GM06990 (cell line): ENCODE data around the gene NMT2.

Source experiments
- DNase-seq: peaks from one replicate; pipeline ENCODE4 v3.0.0-alpha.2; 2011; ENCODE audit not compliant: insufficient read length; ENCODE audit errors: extremely low read depth
- H3K27me3 ChIP-seq: replicated peaks from 2 replicates; pipeline ENCODE4 v1.6.0; 2011; ENCODE audit warnings: low read length; ENCODE audit not compliant: control insufficient read depth, insufficient read depth
- H3K36me3 ChIP-seq: 2 replicates; pipeline ENCODE4 v1.5.1; 2011; ENCODE audit warnings: low read length; ENCODE audit not compliant: control insufficient read depth, insufficient read depth
- H3K4me3 ChIP-seq: replicated peaks from 2 replicates; pipeline ENCODE4 v1.5.1; 2011; ENCODE audit warnings: low read depth, mild to moderate bottlenecking, control low read depth, low read length
- TF ChIP-seq, protein P1 (sequence below): IDR thresholded peaks from 2 replicates; pipeline ENCODE4 v1.5.1; 2011; ENCODE audit warnings: low read length, control low read depth, mild to moderate bottlenecking, inconsistent platforms; ENCODE audit not compliant: insufficient read depth, poor library complexity, severe bottlenecking

NMT2 gene

DNA sequence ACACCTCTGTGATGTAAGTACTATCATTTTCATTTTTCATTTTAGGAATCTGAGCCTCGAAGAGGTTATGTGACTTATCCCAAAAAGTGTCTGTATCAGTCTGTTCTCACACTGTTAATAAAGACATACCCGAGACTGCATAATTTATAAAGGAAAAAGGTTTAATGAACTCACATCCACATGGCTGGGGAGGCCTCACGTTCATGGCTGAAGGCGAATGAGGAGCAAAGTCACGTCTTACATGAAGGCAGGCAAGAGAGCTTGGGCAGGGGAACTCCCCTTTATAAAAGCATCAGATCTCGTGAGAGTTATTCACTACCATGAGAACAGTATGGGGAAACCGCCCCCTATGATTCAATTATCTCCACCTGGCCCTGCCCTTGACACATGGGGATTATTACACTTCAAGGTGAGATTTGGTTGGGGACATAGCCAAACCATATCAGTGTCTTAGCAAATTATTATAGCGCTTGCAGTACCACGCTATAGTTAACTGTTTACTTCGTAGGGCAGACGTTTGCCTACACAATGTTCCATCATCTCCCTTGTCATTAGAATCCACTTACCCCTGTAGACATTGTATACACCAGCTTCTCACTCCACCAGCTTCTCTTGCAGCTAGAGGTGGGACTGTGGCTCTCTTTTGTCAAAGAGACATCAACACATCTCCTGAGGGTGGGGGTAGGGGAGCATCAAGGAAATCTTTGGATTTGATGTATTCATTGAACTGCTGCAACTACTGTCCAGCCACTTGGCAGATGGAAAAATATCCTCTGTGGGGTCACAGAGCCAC, 15.4 kb upstream of the NMT2 start:
- H3K36me3 ChIP-seq = no peaks in the 10 kb centered on the region
- H3K27me3 ChIP-seq = no peaks in the 10 kb centered on the region
- H3K4me3 ChIP-seq = no peak overlapping the region
- no peak for DNase-seq
- TF ChIP-seq, protein P1, sequence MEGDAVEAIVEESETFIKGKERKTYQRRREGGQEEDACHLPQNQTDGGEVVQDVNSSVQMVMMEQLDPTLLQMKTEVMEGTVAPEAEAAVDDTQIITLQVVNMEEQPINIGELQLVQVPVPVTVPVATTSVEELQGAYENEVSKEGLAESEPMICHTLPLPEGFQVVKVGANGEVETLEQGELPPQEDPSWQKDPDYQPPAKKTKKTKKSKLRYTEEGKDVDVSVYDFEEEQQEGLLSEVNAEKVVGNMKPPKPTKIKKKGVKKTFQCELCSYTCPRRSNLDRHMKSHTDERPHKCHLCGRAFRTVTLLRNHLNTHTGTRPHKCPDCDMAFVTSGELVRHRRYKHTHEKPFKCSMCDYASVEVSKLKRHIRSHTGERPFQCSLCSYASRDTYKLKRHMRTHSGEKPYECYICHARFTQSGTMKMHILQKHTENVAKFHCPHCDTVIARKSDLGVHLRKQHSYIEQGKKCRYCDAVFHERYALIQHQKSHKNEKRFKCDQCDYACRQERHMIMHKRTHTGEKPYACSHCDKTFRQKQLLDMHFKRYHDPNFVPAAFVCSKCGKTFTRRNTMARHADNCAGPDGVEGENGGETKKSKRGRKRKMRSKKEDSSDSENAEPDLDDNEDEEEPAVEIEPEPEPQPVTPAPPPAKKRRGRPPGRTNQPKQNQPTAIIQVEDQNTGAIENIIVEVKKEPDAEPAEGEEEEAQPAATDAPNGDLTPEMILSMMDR = no peak

DNA sequence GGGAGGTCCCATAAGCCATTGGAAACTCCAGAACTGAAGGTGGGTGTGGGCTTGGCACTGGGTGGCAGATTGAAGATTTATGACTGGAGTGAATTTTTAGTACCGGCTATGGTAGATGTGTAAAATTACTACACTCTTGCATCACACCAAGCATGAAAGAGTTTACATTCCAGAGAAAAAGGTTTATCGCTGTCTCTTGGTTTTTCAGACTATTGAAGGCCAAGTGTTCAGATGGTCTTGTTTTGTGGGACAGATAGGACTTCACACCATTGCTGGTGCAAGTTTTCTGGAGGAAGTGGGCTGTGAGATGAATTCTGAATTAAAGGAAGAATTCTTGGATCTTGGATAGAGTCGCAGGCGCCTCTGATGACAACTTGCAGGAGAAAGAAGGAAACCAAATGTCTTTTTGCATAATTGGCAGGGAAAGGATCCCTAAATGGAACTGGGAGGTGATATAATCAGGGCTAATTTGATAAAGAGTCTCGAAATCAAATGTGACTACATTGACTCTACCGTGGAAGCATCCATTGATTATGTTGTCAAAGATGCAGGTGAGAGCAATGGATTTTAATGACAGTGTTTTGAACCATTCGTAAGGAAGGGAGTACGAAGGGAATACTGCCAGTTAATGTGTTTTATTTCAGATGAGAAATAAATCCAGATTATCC, 14.2 kb upstream of the NMT2 start:
- Histone ChIP-seq H3K4me3 (no peak overlapping the region), H3K27me3 (no peaks in the 10 kb centered on the region), H3K36me3 (no peaks in the 10 kb centered on the region)
- TF ChIP-seq, protein P1 = no peak
- DNase-seq = no peak

DNA sequence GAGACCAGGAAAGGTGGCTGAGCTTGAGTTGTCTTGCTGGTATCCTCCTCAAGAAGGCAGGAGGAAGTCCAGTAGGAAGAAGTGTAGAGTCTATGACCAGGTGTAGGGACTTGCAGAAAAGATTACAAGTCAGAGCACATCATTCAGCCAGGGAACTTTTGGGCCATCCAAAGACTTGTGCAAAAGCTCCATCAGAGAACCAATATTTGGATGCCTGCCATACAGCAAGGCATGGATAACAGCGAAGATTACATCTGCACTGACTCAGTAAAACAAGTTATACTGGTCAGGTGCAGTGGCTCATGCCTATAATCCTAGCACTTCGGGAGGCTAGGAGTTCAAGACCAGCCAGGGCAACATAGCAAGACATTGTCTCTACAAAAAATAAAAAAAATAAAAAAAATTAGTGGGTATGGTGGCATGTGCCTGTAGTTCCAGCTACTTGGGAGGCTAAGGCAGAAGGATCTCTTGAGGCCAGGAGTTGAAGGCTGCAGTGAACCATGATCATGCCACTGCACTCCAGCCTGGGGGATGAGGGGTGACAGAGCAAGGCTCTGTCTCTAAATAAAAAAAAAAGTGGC, 13.2 kb upstream of the NMT2 start:
- Histone ChIP-seq H3K36me3 (no peaks in the 10 kb centered on the region), H3K27me3 (no peaks in the 10 kb centered on the region), H3K4me3 (no peak overlapping the region)
- DNase-seq = no peak
- TF ChIP-seq, protein P1 = no peak

DNA sequence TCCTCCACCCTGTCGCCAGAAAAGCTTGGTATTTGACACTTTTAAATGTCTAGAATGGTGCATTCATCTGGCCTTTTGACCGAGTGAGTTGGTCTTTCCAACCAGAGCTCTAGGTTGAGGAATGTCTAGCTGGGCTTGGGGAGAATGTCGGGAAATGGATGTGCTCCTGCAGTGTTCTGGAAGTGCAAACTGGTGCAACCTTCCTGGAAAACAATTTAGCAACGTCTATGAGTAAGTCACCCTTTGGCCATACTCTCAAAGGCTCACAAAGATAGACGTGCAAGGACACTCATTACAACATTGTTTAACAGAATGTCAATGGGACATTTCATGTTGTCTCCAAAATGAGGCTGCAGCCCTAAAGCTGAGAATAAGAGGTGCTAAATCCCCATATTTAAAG, 12.2 kb upstream of the NMT2 start:
- no peaks in the 10 kb centered on the region for H3K36me3 ChIP-seq
- TF ChIP-seq, protein P1 = no peak
- no peak overlapping the region for H3K4me3 ChIP-seq
- no peaks in the 10 kb centered on the region for H3K27me3 ChIP-seq
- no peak for DNase-seq

DNA sequence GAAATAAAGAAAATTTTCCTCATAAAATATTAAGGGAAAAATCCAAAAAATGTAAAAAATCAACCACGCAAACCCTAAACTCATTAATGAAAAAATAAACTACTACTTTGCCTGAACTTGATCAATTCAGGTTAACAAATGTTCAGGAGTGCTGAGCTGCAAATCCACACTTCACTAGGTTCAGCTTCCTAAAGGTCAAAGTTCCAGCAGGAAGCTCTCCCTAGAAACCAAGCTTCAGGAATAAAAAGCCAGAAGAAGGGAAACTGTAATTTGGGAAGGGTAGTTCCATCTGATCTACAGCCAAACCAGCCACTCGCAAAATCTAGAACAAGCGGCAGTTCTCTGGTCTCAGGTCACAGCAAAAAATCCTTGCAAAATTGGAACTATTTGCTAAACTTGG, 7.8 kb upstream of the NMT2 start:
- Histone ChIP-seq H3K36me3 (no peaks in the 10 kb centered on the region), H3K27me3 (no peaks in the 10 kb centered on the region), H3K4me3 (no peak overlapping the region)
- DNase-seq = no peak
- TF ChIP-seq, protein P1 = no peak
